Measurements from ENCODE around the gene PCYOX1L.

PCYOX1L gene, protein sequence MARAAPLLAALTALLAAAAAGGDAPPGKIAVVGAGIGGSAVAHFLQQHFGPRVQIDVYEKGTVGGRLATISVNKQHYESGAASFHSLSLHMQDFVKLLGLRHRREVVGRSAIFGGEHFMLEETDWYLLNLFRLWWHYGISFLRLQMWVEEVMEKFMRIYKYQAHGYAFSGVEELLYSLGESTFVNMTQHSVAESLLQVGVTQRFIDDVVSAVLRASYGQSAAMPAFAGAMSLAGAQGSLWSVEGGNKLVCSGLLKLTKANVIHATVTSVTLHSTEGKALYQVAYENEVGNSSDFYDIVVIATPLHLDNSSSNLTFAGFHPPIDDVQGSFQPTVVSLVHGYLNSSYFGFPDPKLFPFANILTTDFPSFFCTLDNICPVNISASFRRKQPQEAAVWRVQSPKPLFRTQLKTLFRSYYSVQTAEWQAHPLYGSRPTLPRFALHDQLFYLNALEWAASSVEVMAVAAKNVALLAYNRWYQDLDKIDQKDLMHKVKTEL

DNA sequence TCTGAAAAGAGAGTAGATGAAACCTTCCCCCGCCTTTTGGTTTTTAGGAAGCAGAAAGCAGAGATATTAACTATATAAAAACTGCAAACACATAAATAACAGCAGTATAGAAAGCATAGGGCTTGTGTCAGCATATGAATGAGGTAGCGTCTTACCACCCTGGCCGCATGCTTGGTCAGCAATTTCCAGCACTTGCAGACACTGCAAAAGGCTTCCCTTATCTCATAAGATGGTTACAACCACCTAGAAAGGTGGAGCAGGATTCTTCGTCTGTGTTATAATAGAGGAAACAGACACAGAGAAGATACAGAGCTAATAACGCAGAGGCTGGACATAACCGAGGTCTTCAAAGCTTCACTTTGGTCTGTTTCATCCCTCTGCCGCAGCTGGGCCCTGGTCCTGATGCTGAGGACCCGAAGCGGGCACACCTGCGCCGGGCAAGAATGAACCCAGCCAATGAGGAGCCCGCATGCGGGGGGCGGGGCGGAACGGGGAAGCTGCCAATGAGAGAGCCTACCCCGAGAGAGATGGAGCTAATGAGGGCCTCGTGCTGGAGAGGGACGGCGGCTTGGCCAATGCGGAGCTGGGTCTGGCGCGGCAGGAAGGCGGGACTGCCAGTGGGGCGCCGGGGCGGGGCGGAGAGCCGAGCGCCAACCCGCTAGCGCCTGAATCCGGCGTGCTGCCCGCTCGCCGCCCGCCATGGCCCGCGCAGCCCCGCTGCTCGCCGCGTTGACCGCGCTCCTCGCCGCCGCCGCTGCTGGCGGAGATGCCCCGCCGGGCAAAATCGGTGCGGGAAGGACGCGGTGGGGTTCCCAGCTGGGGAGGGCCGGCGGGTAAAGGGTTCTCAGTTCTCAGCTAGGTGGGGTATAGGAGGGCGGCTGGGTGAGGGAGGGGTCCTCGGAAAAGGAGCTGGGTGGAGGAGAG is at the start of gene PCYOX1L:
Gene PCYOX1L, plus strand, starts transcription at position 677 of the 924 bp plus-strand sequence. Its CDS starts 23 bp downstream, at position 700.
- H3K4me1 ChIP-seq: peaks cover 37 to 64% (median 54%) of the 10 kb centered on the region in 10 experiments
- peak within 1 kb of the TSS; percentile 82 to 97 (median 93) for H3K4me2 ChIP-seq
- H3K36me3 ChIP-seq: peaks cover 27 to 38% (median 36%) of the 10 kb centered on the region in 11 experiments
- peak within 1 kb of the TSS; percentile 84 to 98 (median 91) for H3K4me3 ChIP-seq
- no peak for TF ChIP-seq Cebpa-rat (IDR thresholded peaks at IDR 0.05)
- H4K20me1 ChIP-seq: peaks cover 0 to 29% (median 5%) of the 10 kb centered on the region in 11 experiments; a peak in 8 of 22 replicates
- no peaks in the 10 kb centered on the region for H3K9me3 ChIP-seq (replicated peaks in 1 of 11)
- peak within 1 kb of the TSS; percentile 59 to 94 (median 87) for H3K27ac ChIP-seq
- H3K9ac ChIP-seq: peak within 1 kb of the TSS; percentile 83 to 94 (median 89)
- H3K27me3 ChIP-seq: no peaks in the 10 kb centered on the region

DNA sequence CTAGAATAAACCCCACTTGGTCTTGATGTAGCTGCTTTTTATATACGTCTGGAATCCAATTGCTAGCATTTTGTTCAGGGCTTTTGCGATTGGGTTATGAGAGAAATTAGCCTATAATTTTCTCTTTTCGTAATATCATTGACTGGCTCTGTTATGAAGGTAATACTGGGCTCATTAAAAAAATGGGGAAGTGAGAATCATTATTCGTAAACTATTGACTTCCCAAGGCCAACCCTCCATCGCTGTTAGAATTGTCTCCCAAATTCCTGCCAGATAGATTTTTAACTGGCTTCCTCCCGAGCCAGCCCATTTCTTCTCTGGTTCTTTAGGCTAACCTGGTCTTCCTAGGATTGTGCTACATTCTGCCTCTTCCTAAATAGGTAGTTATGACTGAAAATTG is 48.5 kb upstream of the PCYOX1L start:
- no peaks in the 10 kb centered on the region for H3K9me3 ChIP-seq (replicated peaks in 1 of 11)
- H3K4me3 ChIP-seq: no peak overlapping the region
- H3K4me2 ChIP-seq: peak overlapping the region; percentile 35 to 81 (median 63); a peak in 21 of 22 replicates
- H3K4me1 ChIP-seq: peaks cover 15 to 64% (median 44%) of the 10 kb centered on the region in 10 experiments
- TF ChIP-seq Cebpa-rat (IDR thresholded peaks at IDR 0.05): no peak
- no peaks in the 10 kb centered on the region for H3K27me3 ChIP-seq
- H3K27ac ChIP-seq: peak overlapping the region in 1 of 11 experiments; percentile 36; a peak in 1 of 22 replicates
- H4K20me1 ChIP-seq: no peaks in the 10 kb centered on the region
- no peak overlapping the region for H3K9ac ChIP-seq
- H3K36me3 ChIP-seq: peaks cover 0 to 13% (median 0%) of the 10 kb centered on the region in 11 experiments; a peak in 3 of 22 replicates

DNA sequence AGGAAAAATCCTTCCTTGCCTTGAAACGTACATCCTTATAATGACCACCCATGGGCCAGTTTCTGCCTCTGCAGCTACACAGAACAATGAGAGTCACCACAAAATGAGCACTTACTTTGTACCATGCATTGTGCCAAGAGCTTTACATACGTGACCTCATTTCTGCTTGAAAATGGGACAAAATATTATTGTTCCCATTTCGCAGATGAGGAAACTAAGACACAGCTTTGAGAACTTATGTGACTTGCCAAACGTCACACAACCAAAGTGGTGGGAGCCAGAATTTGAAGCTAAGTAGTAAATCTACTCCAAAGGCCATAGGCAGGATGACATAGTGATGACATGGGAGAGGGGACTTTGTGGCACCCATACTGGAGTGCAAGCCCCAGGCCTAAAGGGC is 47.4 kb upstream of the PCYOX1L start:
- TF ChIP-seq Cebpa-rat (IDR thresholded peaks at IDR 0.05): no peak
- Histone ChIP-seq H3K27me3 (no peaks in the 10 kb centered on the region), H3K4me1 (peaks cover 15 to 52% (median 36%) of the 10 kb centered on the region in 10 experiments), H3K27ac (0 out of 22 replicates have a peak overlapping the region, but pooled peaks of 2 of the 11 experiments have one; percentile 49 to 68), H3K36me3 (peaks cover 0 to 13% (median 0%) of the 10 kb centered on the region in 11 experiments; a peak in 3 of 22 replicates), H4K20me1 (no peaks in the 10 kb centered on the region), H3K4me2 (peak overlapping the region; percentile 10 to 81 (median 68); a peak in 20 of 22 replicates), H3K9ac (no peak overlapping the region), H3K4me3 (no peak overlapping the region), H3K9me3 (replicated peaks in 1 of 11) (no peaks in the 10 kb centered on the region)

DNA sequence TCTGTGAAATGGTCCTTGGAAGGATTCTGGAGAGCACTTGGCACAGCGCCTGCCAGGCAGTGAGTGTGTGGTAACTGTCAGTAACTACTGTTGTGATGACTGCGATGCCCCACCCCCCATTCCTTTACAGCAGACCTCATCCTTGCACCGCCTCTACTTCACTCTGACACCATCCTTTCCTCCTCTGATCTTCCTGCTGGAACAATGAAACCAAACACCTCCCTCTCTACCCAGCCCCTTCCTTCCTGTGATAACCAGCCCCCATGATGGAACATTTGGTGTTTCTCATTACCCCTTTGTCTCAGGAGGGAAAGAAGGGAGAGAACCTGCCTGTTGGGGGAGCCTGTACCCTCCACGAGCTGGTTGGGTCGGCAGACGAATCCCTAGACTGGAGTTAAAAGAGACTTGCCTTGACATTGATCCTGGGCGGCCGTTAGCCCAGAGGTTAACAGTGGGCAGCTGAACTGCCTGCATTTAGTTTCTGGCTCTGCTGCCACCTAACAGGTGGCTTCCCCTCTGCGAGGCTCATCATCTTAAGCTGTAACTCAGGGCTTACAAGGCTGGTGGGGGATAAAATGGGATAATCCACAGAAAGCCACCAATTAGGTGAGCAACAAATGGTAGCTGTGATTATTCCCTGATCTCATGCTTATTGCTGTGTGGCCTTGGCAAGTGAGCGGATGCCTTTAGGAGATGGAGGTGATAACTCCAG is 46.7 kb upstream of the PCYOX1L start:
- H3K4me1 ChIP-seq: peaks cover 15 to 47% (median 36%) of the 10 kb centered on the region in 10 experiments
- H3K27me3 ChIP-seq: no peaks in the 10 kb centered on the region
- peak overlapping the region; percentile 10 to 81 (median 68); a peak in 20 of 22 replicates for H3K4me2 ChIP-seq
- peaks cover 0 to 13% (median 0%) of the 10 kb centered on the region in 11 experiments; a peak in 3 of 22 replicates for H3K36me3 ChIP-seq
- peak overlapping the region in 7 of 11 experiments; percentile 27 to 68 (median 49); a peak in 11 of 22 replicates for H3K27ac ChIP-seq
- H3K4me3 ChIP-seq: no peak overlapping the region
- peak overlapping the region in 4 of 11 experiments; percentile 3 to 60 (median 30); a peak in 5 of 22 replicates for H3K9ac ChIP-seq
- H4K20me1 ChIP-seq: no peaks in the 10 kb centered on the region
- TF ChIP-seq Cebpa-rat (IDR thresholded peaks at IDR 0.05): no peak
- no peaks in the 10 kb centered on the region for H3K9me3 ChIP-seq (replicated peaks in 1 of 11)

DNA sequence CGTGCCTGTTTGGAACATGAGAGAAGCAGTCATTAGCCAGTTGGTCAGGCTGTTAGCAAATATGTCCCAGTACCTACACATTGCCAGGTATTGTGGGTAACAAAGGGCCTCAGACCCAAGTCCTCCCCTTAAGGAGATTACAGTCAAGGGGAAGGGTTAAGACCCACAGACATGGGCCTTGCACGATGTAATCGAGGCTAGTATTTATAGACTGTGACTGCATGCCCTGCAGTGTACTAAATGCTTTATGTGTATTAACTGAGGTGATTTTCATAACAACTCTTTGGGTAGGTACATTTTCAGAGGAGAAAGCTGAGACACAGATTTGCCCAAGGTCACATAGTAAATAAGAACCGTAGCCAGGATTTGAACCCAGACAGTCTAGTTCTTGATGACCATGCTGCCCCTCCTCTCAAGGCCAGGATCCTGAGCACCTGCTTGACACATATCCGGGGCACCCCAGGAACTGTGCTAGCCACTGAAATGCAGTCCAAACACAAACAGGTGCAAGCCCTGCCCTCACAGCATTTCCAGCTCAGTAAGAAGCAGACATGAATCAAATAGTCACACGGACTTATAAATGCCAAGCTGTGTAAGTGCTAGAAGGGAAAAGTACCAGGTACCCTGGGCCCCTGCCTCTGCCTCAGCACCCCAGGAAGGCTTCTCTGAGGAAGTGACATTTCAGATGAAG is 44.5 kb upstream of the PCYOX1L start:
- H3K4me3 ChIP-seq: no peak overlapping the region
- no peaks in the 10 kb centered on the region for H3K9me3 ChIP-seq (replicated peaks in 1 of 11)
- H3K4me1 ChIP-seq: peaks cover 15 to 47% (median 39%) of the 10 kb centered on the region in 10 experiments
- peaks cover 0 to 13% (median 0%) of the 10 kb centered on the region in 11 experiments; a peak in 2 of 22 replicates for H3K36me3 ChIP-seq
- no peak overlapping the region for H3K27ac ChIP-seq
- H3K27me3 ChIP-seq: no peaks in the 10 kb centered on the region
- H4K20me1 ChIP-seq: no peaks in the 10 kb centered on the region
- H3K4me2 ChIP-seq: 0 out of 22 replicates have a peak overlapping the region, but pooled peaks of 1 of the 11 experiments have one; percentile 4
- no peak for TF ChIP-seq Cebpa-rat (IDR thresholded peaks at IDR 0.05)
- no peak overlapping the region for H3K9ac ChIP-seq

DNA sequence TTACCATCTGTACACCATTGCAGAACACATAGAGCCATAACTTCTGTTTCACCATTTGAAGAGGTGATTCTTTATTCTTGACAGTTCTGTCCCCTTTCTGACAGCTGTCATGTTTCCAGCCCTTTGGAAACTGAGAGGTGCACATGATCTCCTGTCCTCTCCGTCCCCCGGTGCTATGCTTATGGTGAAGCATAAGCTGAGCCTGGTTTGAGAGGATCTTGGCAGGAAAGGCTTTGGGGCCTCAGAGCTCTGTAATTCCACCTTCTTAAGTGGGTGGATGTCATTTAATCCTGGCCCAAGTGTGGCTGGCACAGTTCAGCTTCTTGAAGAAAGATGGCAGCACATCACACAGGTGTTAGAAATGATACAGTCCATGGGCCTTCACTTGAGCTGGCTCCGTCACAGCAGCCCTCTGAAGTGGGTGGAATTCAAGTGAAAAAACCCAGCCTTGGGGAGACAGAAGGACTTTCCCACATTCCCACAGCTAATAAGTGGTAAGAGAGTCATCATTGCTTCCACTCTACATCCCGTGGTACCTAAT is 43.2 kb upstream of the PCYOX1L start:
- H3K27ac ChIP-seq: no peak overlapping the region
- H3K4me3 ChIP-seq: no peak overlapping the region
- H3K9me3 ChIP-seq (replicated peaks in 1 of 11): no peaks in the 10 kb centered on the region
- H4K20me1 ChIP-seq: no peaks in the 10 kb centered on the region
- no peak for TF ChIP-seq Cebpa-rat (IDR thresholded peaks at IDR 0.05)
- H3K9ac ChIP-seq: no peak overlapping the region
- H3K27me3 ChIP-seq: no peaks in the 10 kb centered on the region
- H3K36me3 ChIP-seq: peaks cover 0 to 23% (median 3%) of the 10 kb centered on the region in 11 experiments; a peak in 9 of 22 replicates
- peaks cover 10 to 42% (median 32%) of the 10 kb centered on the region in 10 experiments for H3K4me1 ChIP-seq
- H3K4me2 ChIP-seq: no peak overlapping the region

DNA sequence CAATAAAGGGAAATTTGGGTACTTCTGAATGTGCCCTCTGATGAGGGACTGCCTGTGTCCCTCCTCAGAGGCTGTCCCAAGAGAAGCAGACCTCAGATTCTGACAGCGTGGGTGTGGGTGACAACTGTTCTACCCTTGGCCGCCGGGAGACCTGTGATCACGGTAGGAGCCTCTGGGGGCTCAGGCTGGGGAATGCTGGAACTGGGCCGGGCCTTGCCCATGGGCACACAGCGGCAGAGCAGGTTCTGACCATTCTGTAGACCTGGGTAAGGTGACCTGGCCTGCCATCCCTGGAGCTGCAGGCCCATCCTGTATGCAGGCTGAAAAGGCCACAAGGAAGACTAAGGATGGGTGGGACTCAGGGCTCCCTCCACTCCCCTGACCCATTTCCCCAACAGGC is 42.1 kb upstream of the PCYOX1L start:
- peaks cover 0 to 27% (median 7%) of the 10 kb centered on the region in 11 experiments; a peak in 10 of 22 replicates for H3K36me3 ChIP-seq
- no peaks in the 10 kb centered on the region for H3K9me3 ChIP-seq (replicated peaks in 1 of 11)
- TF ChIP-seq Cebpa-rat (IDR thresholded peaks at IDR 0.05): no peak
- no peaks in the 10 kb centered on the region for H4K20me1 ChIP-seq
- no peak overlapping the region for H3K4me3 ChIP-seq
- H3K4me1 ChIP-seq: peaks cover 9 to 32% (median 23%) of the 10 kb centered on the region in 10 experiments; a peak in 19 of 20 replicates
- H3K4me2 ChIP-seq: no peak overlapping the region
- H3K27me3 ChIP-seq: no peaks in the 10 kb centered on the region
- H3K9ac ChIP-seq: no peak overlapping the region
- H3K27ac ChIP-seq: no peak overlapping the region

Data from BLaER1 treated with 17β-estradiol and CSF1 and Interleukin-3, amounts not matched to agents 10 nM and 100 nM (cell line).